ENCODE results near the gene MGAT5B.
"Not testable (repeated sequence)": the region's sequence is repeated elsewhere in the genome, so short reads cannot be mapped to it uniquely, and the experiment has no call there.

Gene MGAT5B

GRCh38 chr17:76868176-76868668, at the start of gene MGAT5B:
TSS of gene MGAT5B (plus strand) at chr17:76868404. CDS start at chr17:76869030, 626 bp downstream.
- DNase-seq (ENCODE audit: low read depth in 1 of 2, low spot score in 1 of 2), result peak; percentile 59 to 61

GRCh38 chr17:76820039-76820438, 48.2 kb upstream of the MGAT5B start:
- no peak for DNase-seq (ENCODE audit: low read depth in 1 of 2, low spot score in 1 of 2)

GRCh38 chr17:76820561-76820960, 47.6 kb upstream of the MGAT5B start:
- DNase-seq (ENCODE audit: low read depth in 1 of 2, low spot score in 1 of 2), result no peak

GRCh38 chr17:76822184-76822778, 45.9 kb upstream of the MGAT5B start:
- DNase-seq (ENCODE audit: low read depth in 1 of 2, low spot score in 1 of 2), result no peak

GRCh38 chr17:76824093-76824492, 44.1 kb upstream of the MGAT5B start:
- DNase-seq (ENCODE audit: low read depth in 1 of 2, low spot score in 1 of 2), result no peak

- DNase-seq (ENCODE audit: low read depth in 1 of 2, low spot score in 1 of 2), result no peak
Measured at GRCh38 chr17:76826330-76827068, 41.7 kb upstream of the MGAT5B start.

GRCh38 chr17:76827736-76828135, 40.5 kb upstream of the MGAT5B start:
- DNase-seq (ENCODE audit: low read depth in 1 of 2, low spot score in 1 of 2), result no peak

GRCh38 chr17:76830987-76831715, 37.1 kb upstream of the MGAT5B start:
- no peak for DNase-seq (ENCODE audit: low read depth in 1 of 2, low spot score in 1 of 2)

- DNase-seq (ENCODE audit: low read depth in 1 of 2, low spot score in 1 of 2), result no peak
Measured at GRCh38 chr17:76833034-76833644, 35.1 kb upstream of the MGAT5B start.

- no peak for DNase-seq (ENCODE audit: low read depth in 1 of 2, low spot score in 1 of 2)
Measured at GRCh38 chr17:76833747-76834146, 34.5 kb upstream of the MGAT5B start.

- DNase-seq (ENCODE audit: low read depth in 1 of 2, low spot score in 1 of 2), result no peak
Measured at GRCh38 chr17:76834870-76835269, 33.3 kb upstream of the MGAT5B start.

- no peak for DNase-seq (ENCODE audit: low read depth in 1 of 2, low spot score in 1 of 2)
Measured at GRCh38 chr17:76840443-76840767, 27.8 kb upstream of the MGAT5B start.

- DNase-seq (ENCODE audit: low read depth in 1 of 2, low spot score in 1 of 2), result no peak
Measured at GRCh38 chr17:76840884-76841775, 27.1 kb upstream of the MGAT5B start.

- no peak for DNase-seq (ENCODE audit: low read depth in 1 of 2, low spot score in 1 of 2)
Measured at GRCh38 chr17:76841776-76842405, 26.3 kb upstream of the MGAT5B start.

- DNase-seq (ENCODE audit: low read depth in 1 of 2, low spot score in 1 of 2), result not testable (repeated sequence)
Measured at GRCh38 chr17:76843068-76843467, 25.1 kb upstream of the MGAT5B start.

- no peak for DNase-seq (ENCODE audit: low read depth in 1 of 2, low spot score in 1 of 2)
Measured at GRCh38 chr17:76843703-76844484, 24.3 kb upstream of the MGAT5B start.

GRCh38 chr17:76844485-76844829, 23.7 kb upstream of the MGAT5B start:
- no peak for DNase-seq (ENCODE audit: low read depth in 1 of 2, low spot score in 1 of 2)

GRCh38 chr17:76844846-76845245, 23.4 kb upstream of the MGAT5B start:
- no peak for DNase-seq (ENCODE audit: low read depth in 1 of 2, low spot score in 1 of 2)

GRCh38 chr17:76845541-76846017, 22.6 kb upstream of the MGAT5B start:
- no peak for DNase-seq (ENCODE audit: low read depth in 1 of 2, low spot score in 1 of 2)
